Cerebellar nuclear complex (tissue), 1 donor: ENCODE data around the gene IL6R.

Experiments used
- DNase-seq, 2 experiments: peaks; one replicate each; lab custom pipeline; 2025; lab: John Stamatoyannopoulos, UW

The IL6R gene

GRCh38 chr1:154427173-154428139, 22.3 kb downstream of the IL6R start:
- no peak for DNase-seq

- DNase-seq, result no peak
These were observed 24.0 kb downstream of the IL6R start for GRCh38 chr1:154429118-154429517.

GRCh38 chr1:154429841-154430611, 24.9 kb downstream of the IL6R start:
- no peak for DNase-seq

- DNase-seq, result no peak
These were observed 25.8 kb downstream of the IL6R start for GRCh38 chr1:154430903-154431302.

GRCh38 chr1:154431586-154432373, 26.6 kb downstream of the IL6R start:
- DNase-seq, result no peak

- no peak for DNase-seq
These were observed 28.1 kb downstream of the IL6R start for GRCh38 chr1:154433161-154433764.

- DNase-seq, result no peak
These were observed 29.4 kb downstream of the IL6R start for GRCh38 chr1:154434346-154435085.

GRCh38 chr1:154435599-154436200, 30.6 kb downstream of the IL6R start:
- no peak for DNase-seq

- DNase-seq, result no peak
These were observed 31.3 kb downstream of the IL6R start for GRCh38 chr1:154436433-154436832.

- DNase-seq, result no peak
These were observed 35.1 kb downstream of the IL6R start for GRCh38 chr1:154440036-154440804.

GRCh38 chr1:154441241-154441888, 36.2 kb downstream of the IL6R start:
- no peak for DNase-seq

- DNase-seq, result no peak
These were observed 37.0 kb downstream of the IL6R start for GRCh38 chr1:154442006-154442740.

GRCh38 chr1:154443274-154444013, 38.3 kb downstream of the IL6R start:
- DNase-seq, result no peak

GRCh38 chr1:154445040-154445472, 39.9 kb downstream of the IL6R start:
- DNase-seq, result no peak

- DNase-seq, result no peak
These were observed 41.1 kb downstream of the IL6R start for GRCh38 chr1:154446292-154446691.

- no peak for DNase-seq
These were observed 41.6 kb downstream of the IL6R start for GRCh38 chr1:154446789-154447188.

- DNase-seq, result no peak
These were observed 43.2 kb downstream of the IL6R start for GRCh38 chr1:154448331-154448811.

- no peak for DNase-seq
These were observed 48.0 kb downstream of the IL6R start for GRCh38 chr1:154453161-154453560.
